Measurements from ENCODE around the gene USP3.

Gene USP3

DNA sequence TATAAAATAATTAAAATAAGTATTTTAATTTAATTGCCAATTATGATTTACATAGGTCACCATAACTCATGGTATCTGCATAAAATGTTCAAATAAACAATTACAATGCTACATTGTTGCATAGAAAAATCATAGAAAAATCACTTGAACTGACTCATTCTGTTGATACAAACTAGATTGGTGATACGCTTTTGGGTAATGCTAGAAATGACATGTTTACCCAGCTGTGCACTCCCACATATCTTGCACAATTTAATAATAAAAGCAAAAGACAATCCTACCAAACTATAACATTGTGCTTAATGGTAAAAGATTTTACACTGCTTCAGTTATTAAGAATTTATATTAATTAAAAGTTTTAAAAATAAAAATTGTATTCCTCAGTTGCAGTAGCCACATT, 47.0 kb downstream of the USP3 start:
- H3K27me3 Mint-ChIP-seq = no peaks in the 10 kb centered on the region
- peaks cover 49% of the 10 kb centered on the region for H3K4me1 Mint-ChIP-seq
- no peak for ATAC-seq
- H3K9me3 Mint-ChIP-seq = no peaks in the 10 kb centered on the region
- H3K27ac Mint-ChIP-seq = no peak overlapping the region
- H3K4me3 Mint-ChIP-seq = no peak overlapping the region
- peaks cover 27% of the 10 kb centered on the region for H3K36me3 Mint-ChIP-seq (ENCODE audit: low read depth)
- no peak for DNase-seq

DNA sequence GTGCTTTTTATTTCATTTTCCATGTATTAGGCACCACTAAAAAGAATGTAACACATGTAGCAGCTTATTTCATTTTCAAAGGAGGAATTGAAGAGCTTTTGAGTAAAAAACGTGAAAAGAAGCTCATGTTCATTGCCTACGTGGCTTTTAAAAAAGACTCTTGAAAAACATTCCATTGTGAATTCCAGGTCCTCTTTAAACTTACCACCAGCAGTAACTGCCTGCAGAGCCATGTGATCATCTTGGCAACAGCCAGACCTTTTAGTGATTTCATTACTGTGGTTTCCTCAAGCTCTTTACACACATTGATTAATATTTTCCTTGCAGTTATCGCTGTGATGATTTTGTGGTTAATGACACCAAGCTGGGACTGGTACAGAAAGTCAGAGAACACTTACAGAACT, 49.0 kb downstream of the USP3 start:
- no peak for DNase-seq
- Mint-ChIP-seq H3K4me3 (peak overlapping the region; percentile 5), H3K27ac (peak overlapping the region; percentile 83), H3K9me3 (no peaks in the 10 kb centered on the region), H3K4me1 (peaks cover 54% of the 10 kb centered on the region), H3K36me3 (ENCODE audit: low read depth) (peaks cover 40% of the 10 kb centered on the region), H3K27me3 (no peaks in the 10 kb centered on the region)
- ATAC-seq = peak; percentile 91

DNA sequence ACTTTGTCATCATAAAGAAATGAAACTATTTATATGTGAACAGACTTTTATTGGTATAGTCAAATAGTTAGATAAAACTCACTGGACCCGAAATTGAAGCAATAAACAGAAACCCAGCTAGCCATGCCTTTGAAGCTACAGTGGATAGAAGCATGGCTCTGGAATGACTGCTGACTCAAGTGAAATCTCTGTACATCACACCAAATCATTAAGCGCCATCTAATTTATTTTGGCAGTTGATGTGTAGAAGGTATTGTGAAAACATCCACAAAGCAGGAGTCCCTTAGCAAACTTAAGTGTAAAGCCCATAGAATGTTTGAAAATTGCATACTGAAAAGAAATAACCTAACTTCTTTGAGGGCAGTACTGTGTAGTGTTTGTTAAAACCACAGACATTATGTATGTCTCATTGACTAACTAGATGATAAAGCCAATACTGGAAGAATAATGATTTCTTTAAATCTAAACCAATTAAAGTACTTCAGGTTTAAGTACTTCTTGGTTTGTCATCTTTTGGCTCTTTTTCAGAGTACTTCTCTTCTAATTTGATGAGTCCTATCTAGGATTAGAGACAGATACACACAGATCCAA, 50.0 kb downstream of the USP3 start:
- no peak overlapping the region for H3K4me3 Mint-ChIP-seq
- peak overlapping the region; percentile 83 for H3K27ac Mint-ChIP-seq
- DNase-seq (no peak), ATAC-seq (no peak)
- peaks cover 46% of the 10 kb centered on the region for H3K36me3 Mint-ChIP-seq (ENCODE audit: low read depth)
- peaks cover 58% of the 10 kb centered on the region for H3K4me1 Mint-ChIP-seq
- no peaks in the 10 kb centered on the region for H3K9me3 Mint-ChIP-seq
- no peaks in the 10 kb centered on the region for H3K27me3 Mint-ChIP-seq

DNA sequence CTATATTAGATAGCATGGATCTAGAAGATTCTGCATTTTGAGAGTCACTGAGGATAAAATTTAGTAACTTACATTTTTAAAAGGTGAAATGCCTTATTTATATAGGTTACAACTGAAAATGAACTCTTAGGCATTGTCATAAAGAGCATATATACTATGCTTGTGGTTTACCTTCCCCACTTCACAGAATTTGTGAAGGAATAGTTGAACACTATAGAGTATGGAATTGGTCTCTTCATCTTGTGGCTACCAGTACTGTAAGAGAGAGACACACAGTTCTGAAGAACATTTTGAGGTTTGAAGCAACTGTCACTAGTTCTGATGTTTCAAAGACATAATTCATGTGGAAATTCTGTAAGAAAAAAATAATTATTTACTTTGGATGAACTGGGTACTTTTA, 51.1 kb downstream of the USP3 start:
- H3K27me3 Mint-ChIP-seq = no peaks in the 10 kb centered on the region
- H3K4me3 Mint-ChIP-seq = no peak overlapping the region
- H3K36me3 Mint-ChIP-seq (ENCODE audit: low read depth) = peaks cover 51% of the 10 kb centered on the region
- peaks cover 69% of the 10 kb centered on the region for H3K4me1 Mint-ChIP-seq
- H3K9me3 Mint-ChIP-seq = no peaks in the 10 kb centered on the region
- peak overlapping the region; percentile 0 for H3K27ac Mint-ChIP-seq
- ATAC-seq (peak; percentile 66), DNase-seq (no peak)

DNA sequence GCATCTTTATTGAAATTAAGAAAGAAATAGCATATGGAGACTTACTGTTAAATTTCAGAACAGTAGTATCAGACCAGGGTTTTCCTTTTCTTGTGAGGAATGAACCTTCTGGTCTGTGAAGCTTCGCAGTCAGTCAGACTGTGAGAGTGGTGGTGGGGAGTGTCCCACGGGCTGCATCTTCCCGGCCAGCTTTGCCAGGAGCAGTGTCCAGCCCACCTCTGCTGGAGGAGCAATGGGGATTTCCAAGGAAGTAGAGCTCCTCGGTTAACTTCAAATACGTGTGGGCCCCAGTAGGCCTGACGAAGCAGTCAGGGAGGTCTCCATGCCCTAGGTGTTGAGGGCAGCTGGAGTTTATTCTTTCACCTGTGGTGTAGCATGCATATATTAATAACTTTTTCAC, 51.9 kb downstream of the USP3 start:
- Mint-ChIP-seq H3K27ac (no peak overlapping the region), H3K36me3 (ENCODE audit: low read depth) (peaks cover 58% of the 10 kb centered on the region), H3K4me3 (no peak overlapping the region), H3K9me3 (no peaks in the 10 kb centered on the region), H3K27me3 (no peaks in the 10 kb centered on the region), H3K4me1 (peaks cover 76% of the 10 kb centered on the region)
- ATAC-seq = no peak
- DNase-seq = no peak

DNA sequence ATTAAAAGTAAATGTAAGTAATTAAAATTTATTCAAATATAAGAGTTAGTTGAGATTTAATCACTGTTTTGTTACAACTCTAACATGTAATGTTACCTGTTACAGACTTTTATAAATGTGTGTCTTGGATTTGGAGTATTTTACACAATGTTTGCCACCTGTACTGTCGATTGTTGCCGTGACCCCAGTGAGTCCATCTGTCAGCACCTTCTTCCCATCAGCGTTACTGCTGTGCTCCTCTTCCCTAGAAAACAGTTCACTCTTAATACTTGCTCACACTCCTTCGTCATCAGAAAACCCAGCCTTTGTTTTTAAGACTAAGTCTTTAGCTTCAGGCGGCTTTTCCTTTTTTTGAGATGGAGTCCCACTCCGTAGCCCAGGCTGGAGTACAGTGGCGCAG, 52.3 kb downstream of the USP3 start:
- H3K27ac Mint-ChIP-seq = no peak overlapping the region
- H3K36me3 Mint-ChIP-seq (ENCODE audit: low read depth) = peaks cover 63% of the 10 kb centered on the region
- H3K4me3 Mint-ChIP-seq = no peak overlapping the region
- H3K4me1 Mint-ChIP-seq = peaks cover 81% of the 10 kb centered on the region
- no peaks in the 10 kb centered on the region for H3K27me3 Mint-ChIP-seq
- DNase-seq = no peak
- no peak for ATAC-seq
- no peaks in the 10 kb centered on the region for H3K9me3 Mint-ChIP-seq

DNA sequence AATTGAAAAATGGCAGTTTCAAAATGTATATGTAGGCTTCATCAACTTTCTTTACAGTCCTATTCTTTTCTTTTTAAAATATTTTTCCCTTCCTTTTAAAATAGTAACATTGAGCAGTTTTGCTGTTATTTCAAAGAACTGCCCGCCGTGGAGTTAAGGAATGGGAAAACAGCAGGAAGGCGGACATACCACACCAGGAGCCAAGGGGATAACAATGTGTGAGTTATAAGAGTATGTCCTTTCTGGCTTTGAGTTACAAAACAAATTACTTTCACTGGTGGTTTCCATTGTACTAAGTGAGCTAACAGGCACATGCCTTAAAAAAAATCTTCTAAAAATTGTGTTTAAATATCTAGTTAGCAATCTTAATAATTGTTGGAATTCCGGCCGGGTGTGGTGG, 55.4 kb downstream of the USP3 start:
- ATAC-seq (no peak), DNase-seq (no peak)
- Mint-ChIP-seq H3K36me3 (ENCODE audit: low read depth) (peaks cover 64% of the 10 kb centered on the region), H3K27ac (peak overlapping the region; percentile 13), H3K9me3 (no peaks in the 10 kb centered on the region), H3K27me3 (no peaks in the 10 kb centered on the region), H3K4me1 (peaks cover 53% of the 10 kb centered on the region), H3K4me3 (no peak overlapping the region)

DNA sequence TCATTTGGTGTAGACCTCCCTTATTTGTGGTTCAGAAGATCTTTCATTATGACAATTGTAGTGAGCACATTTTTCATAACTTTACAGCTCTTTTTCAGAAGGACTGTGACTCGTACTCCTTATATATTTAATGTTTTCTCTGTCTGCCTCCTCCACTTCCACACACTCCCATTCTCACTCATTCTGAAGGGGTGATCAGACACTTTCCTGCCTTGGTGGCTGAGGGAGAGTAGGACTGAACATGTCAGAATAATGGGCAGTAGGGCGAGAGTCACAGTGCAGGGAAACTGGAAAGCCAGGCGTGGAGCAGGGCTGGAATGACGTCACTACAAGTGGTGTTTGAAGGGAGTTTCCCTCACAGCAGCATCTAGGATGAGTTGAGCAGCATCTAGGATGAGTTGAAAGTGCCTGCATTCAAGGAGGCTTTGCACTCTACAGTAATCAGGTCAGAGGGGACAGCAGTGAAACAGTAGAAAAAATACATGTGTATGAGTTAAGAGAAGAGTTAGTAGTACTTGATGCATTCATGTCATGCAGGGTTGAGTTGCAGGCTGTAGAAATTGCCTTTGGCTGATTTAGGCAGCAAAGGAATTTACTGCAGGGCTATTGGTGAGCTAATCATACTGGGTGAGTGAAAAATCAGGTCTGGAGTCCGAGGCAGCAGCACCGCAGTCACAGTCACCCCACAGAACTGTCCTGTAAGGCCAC, 56.5 kb downstream of the USP3 start:
- peaks cover 61% of the 10 kb centered on the region for H3K36me3 Mint-ChIP-seq (ENCODE audit: low read depth)
- peak overlapping the region; percentile 92 for H3K27ac Mint-ChIP-seq
- no peaks in the 10 kb centered on the region for H3K27me3 Mint-ChIP-seq
- H3K4me1 Mint-ChIP-seq = peaks cover 49% of the 10 kb centered on the region
- peak overlapping the region; percentile 36 for H3K4me3 Mint-ChIP-seq
- peak; percentile 97 for ATAC-seq
- DNase-seq = peak; percentile 58
- no peaks in the 10 kb centered on the region for H3K9me3 Mint-ChIP-seq

DNA sequence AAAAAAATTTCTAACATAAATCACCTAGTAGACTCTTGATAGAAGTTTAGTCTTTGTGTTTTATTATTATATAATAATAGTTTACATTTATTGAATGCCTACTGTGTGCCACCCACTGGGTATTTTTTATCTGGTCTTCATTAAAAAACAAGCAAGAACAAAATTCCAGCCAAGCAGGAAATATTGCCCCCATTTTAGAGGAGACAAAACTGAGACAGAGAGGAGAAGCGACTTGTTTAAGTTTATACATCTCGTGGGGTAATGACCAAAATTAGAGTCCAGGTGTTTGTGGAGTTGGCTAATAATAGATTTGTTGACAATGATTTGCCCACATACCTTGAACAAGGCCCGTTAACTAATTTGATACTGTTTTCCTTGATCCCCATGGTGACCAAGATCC, 59.7 kb downstream of the USP3 start:
- H3K4me3 Mint-ChIP-seq = no peak overlapping the region
- DNase-seq (no peak), ATAC-seq (no peak)
- peaks cover 54% of the 10 kb centered on the region for H3K36me3 Mint-ChIP-seq (ENCODE audit: low read depth)
- no peaks in the 10 kb centered on the region for H3K9me3 Mint-ChIP-seq
- peak overlapping the region; percentile 12 for H3K27ac Mint-ChIP-seq
- H3K27me3 Mint-ChIP-seq = no peaks in the 10 kb centered on the region
- H3K4me1 Mint-ChIP-seq = peaks cover 34% of the 10 kb centered on the region

DNA sequence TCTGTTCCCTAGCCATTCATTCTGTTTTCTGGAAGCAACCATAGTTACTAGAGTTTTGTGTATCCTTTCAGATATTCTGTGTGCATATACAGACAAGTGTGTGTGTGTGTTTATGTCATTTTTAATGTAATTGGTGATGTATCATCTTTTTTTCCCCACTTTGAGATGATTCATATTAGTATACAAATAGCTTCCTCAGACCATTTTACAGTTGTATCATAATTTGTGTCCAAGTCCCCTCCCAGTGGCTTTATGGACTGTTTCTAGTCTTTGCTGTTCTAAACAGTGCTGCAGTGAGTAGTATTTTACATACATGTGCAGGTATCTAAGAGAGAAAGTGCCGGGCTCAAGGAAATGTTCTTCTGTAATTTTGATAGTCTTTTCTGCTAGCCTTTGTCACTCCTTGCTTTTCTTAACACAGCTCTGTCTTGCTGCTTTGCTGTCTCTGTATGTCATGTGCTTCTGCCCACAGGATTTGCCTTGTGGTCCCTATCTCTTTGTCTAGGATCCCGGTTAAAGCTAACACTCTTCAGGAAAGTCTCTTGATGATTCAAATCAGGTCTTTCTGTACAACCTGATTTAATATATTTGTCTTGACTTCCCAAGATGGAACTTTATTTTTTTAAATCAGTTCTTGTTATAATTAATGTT, 61.3 kb downstream of the USP3 start:
- H3K4me3 Mint-ChIP-seq = no peak overlapping the region
- peaks cover 46% of the 10 kb centered on the region for H3K36me3 Mint-ChIP-seq (ENCODE audit: low read depth)
- H3K4me1 Mint-ChIP-seq = peaks cover 18% of the 10 kb centered on the region
- H3K9me3 Mint-ChIP-seq = no peaks in the 10 kb centered on the region
- peak overlapping the region; percentile 2 for H3K27ac Mint-ChIP-seq
- DNase-seq (no peak), ATAC-seq (no peak)
- H3K27me3 Mint-ChIP-seq = no peaks in the 10 kb centered on the region

DNA sequence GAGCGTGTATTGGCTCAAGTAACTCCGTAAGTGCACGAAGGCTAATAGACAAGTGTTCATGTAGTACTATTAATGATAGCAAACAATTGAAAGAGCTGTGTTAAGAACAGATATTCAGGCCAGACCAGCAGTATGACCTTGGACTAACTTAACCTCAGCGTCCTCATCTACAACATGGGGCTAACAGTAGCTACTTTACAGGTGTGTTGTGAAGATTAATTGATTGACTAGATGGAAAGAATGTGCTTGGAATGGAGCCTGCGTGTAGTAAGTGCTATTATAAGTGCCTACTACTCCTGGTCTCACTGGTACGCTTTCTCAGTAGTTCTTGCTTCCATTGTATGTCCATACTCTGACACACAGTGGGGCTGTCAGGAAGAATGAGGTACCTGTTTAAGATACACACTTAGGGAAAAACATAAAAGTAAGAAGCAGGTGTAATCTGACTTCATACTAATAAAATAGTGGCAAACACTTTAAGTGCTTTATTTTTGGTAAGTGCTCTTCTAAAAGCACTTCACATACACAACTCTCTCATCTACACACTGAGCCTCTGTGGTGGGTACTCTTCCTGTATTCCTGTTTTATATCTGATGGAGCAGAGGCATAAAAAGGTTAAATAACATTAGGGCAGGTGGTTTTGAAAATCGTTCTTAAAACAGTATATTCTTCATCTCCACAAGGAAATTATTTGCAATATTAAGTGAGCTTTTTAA, 68.5 kb downstream of the USP3 start:
- H3K27ac Mint-ChIP-seq = no peak overlapping the region
- no peak for ATAC-seq
- no peaks in the 10 kb centered on the region for H3K27me3 Mint-ChIP-seq
- H3K36me3 Mint-ChIP-seq (ENCODE audit: low read depth) = peaks cover 42% of the 10 kb centered on the region
- DNase-seq = no peak
- H3K4me1 Mint-ChIP-seq = peaks cover 8% of the 10 kb centered on the region
- no peaks in the 10 kb centered on the region for H3K9me3 Mint-ChIP-seq
- H3K4me3 Mint-ChIP-seq = no peak overlapping the region

DNA sequence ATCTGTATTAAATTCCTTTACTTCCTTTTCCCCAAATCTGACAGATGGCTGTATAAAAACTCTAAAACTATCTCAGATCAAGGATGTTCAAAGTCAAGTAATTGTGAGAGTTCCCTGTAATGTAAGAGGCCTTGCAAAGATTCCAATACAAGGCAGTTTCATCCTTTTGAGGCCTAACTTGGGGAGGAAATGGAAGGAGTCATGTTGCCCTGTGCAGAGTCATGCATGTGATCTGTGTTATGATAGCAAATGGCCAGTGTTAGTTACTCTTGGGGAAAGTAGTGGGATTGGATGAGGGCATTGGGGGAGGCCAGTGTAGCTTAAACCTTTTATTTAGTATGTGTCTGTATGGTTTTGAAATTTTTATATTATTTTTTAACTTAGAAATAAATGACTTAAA, 69.1 kb downstream of the USP3 start:
- ATAC-seq (no peak), DNase-seq (no peak)
- Mint-ChIP-seq H3K27me3 (no peaks in the 10 kb centered on the region), H3K27ac (peak overlapping the region; percentile 8), H3K4me1 (peaks cover 8% of the 10 kb centered on the region), H3K4me3 (no peak overlapping the region), H3K36me3 (ENCODE audit: low read depth) (peaks cover 37% of the 10 kb centered on the region), H3K9me3 (no peaks in the 10 kb centered on the region)

DNA sequence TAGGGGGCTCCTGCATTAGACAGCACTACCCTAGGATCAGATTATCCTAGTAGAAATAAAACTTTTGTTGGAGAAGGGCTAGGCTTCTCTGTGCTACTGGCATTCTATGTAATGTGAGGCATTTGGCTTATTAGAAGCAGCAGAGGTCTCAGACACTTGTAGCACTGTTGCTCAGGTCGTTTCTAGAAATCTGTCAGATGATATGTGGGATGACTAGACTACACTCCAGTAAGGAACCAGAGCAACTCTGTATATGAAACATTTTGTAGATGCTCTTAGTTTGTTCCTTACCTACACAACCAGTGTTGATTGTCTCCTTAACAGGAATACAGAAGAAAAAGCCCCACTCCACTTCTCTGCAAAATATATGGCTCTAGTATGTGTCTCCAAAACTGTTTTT, 70.9 kb downstream of the USP3 start:
- H3K27me3 Mint-ChIP-seq = no peaks in the 10 kb centered on the region
- H3K36me3 Mint-ChIP-seq (ENCODE audit: low read depth) = peaks cover 34% of the 10 kb centered on the region
- H3K9me3 Mint-ChIP-seq = no peaks in the 10 kb centered on the region
- DNase-seq (no peak), ATAC-seq (no peak)
- H3K27ac Mint-ChIP-seq = no peak overlapping the region
- peaks cover 8% of the 10 kb centered on the region for H3K4me1 Mint-ChIP-seq
- H3K4me3 Mint-ChIP-seq = no peak overlapping the region

DNA sequence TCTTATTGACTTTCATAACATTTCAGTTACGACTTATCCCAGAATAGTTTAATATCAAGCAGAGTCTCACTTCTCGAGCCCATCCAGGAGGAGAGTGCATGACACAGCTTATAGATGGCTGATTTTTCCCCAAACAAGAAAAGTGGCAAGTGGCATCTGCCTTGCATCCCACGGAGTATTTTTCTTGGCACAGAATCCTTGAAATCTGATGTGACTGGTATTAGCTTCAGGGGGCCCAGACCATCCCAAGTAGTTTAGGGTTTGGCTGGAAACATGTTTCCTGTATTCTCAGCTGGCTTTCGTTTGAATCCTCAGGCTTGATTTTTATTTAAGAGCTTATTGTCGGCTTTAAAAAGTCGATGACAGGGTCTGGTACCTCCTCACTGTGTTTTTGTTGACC, 72.0 kb downstream of the USP3 start:
- H3K27me3 Mint-ChIP-seq = no peaks in the 10 kb centered on the region
- H3K9me3 Mint-ChIP-seq = no peaks in the 10 kb centered on the region
- peaks cover 8% of the 10 kb centered on the region for H3K4me1 Mint-ChIP-seq
- peaks cover 37% of the 10 kb centered on the region for H3K36me3 Mint-ChIP-seq (ENCODE audit: low read depth)
- peak overlapping the region; percentile 44 for H3K27ac Mint-ChIP-seq
- ATAC-seq = no peak
- no peak overlapping the region for H3K4me3 Mint-ChIP-seq
- DNase-seq = no peak

DNA sequence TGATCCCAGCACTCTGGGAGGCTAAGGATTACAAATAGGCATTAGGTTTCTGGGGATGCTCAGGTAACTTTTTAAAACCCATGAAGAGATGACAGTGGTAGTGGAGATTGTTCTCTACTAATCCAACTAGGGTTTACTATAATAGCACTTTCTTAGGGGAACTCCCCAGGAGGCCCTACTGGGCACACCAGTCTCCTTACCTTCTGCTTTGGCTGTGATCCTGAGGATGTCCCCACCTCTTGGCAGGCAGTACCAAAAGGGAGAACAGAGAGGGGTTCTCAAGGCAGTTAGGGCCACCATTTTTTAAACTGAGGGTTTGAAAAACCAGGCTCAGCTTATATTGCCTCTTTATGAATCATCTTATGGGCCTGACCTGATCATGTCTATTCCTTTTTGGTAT, 77.8 kb downstream of the USP3 start:
- ATAC-seq (peak; percentile 5), DNase-seq (no peak)
- peaks cover 14% of the 10 kb centered on the region for H3K4me1 Mint-ChIP-seq
- peaks cover 53% of the 10 kb centered on the region for H3K36me3 Mint-ChIP-seq (ENCODE audit: low read depth)
- H3K27me3 Mint-ChIP-seq = no peaks in the 10 kb centered on the region
- H3K4me3 Mint-ChIP-seq = no peak overlapping the region
- no peaks in the 10 kb centered on the region for H3K9me3 Mint-ChIP-seq
- H3K27ac Mint-ChIP-seq = peak overlapping the region; percentile 29

Data from activated naive CD8-positive, alpha-beta T cell treated with anti-CD3 and anti-CD28 coated beads, Interleukin-2, amount 50 U/mL, for 24 hours (primary cell).